Neural progenitor cell (in vitro differentiated cells): Measurements from ENCODE around the gene LRRC9. TPM values are rescaled to one million over a fixed set of nuclear protein-coding genes. Genes with fewer than 3 reads are reported as not detected.

ENCODE experiments used
- DNase-seq: peaks from one replicate; pipeline ENCODE4 v3.0.0-alpha.2; 2016; ENCODE audit warnings: low spot score
- H2AFZ ChIP-seq: fragments of 200-600 bp; sonication (generic); replicated peaks from 2 replicates; pipeline ENCODE4 v1.6.1; 2016; ENCODE audit warnings: antibody characterized with exemption
- H3F3A ChIP-seq: fragments of 200-600 bp; sonication (generic); 2 replicates; pipeline ENCODE4 v1.6.1; 2016; ENCODE audit warnings: antibody characterized with exemption, low read depth
- H3K27ac ChIP-seq: fragments of 200-600 bp; sonication (generic); 2 replicates; pipeline ENCODE4 v1.5.1; 2016; ENCODE audit warnings: mild to moderate bottlenecking
- H3K27me3 ChIP-seq: fragments of 200-600 bp; sonication (generic); 2 replicates; pipeline ENCODE4 v1.6.1; 2016; ENCODE audit warnings: mild to moderate bottlenecking, moderate library complexity
- H3K36me3 ChIP-seq: fragments of 200-600 bp; sonication (generic); 2 replicates; pipeline ENCODE4 v1.5.1; 2016
- H3K4me1 ChIP-seq: fragments of 200-600 bp; sonication (generic); 2 replicates; pipeline ENCODE4 v1.6.1; 2016; ENCODE audit warnings: mixed run types
- H3K4me2 ChIP-seq: fragments of 200-600 bp; sonication (generic); 2 replicates; pipeline ENCODE4 v1.6.1; 2016
- H3K4me3 ChIP-seq: fragments of 200-600 bp; sonication (generic); 2 replicates; pipeline ENCODE4 v1.5.1; 2016
- H3K79me2 ChIP-seq: fragments of 200-600 bp; sonication (generic); 2 replicates; pipeline ENCODE4 v1.6.1; 2016; ENCODE audit warnings: low read depth
- H3K9ac ChIP-seq: fragments of 200-600 bp; sonication (generic); 2 replicates; pipeline ENCODE4 v1.6.1; 2016
- H3K9me3 ChIP-seq: fragments of 200-600 bp; sonication (generic); 2 replicates; pipeline ENCODE4 v1.5.1; 2016; ENCODE audit warnings: low read depth
- H4K20me1 ChIP-seq: fragments of 200-600 bp; sonication (generic); 2 replicates; pipeline ENCODE4 v1.6.1; 2016; ENCODE audit warnings: low read depth
- H3K27ac Mint-ChIP-seq: 3 replicates; pipeline ENCODE4 v1.8.0; 2021; ENCODE audit warnings: mixed read lengths
- H3K27me3 Mint-ChIP-seq: 2 replicates; pipeline ENCODE4 v1.8.0; 2022; ENCODE audit warnings: low read depth, mild to moderate bottlenecking, inconsistent platforms, moderate library complexity, mixed read lengths; ENCODE audit not compliant: insufficient read depth
- H3K36me3 Mint-ChIP-seq: 3 replicates; pipeline ENCODE4 v1.8.0; 2021; ENCODE audit warnings: mixed read lengths
- H3K4me1 Mint-ChIP-seq: 3 replicates; pipeline ENCODE4 v1.8.0; 2021; ENCODE audit warnings: mixed read lengths
- H3K4me3 Mint-ChIP-seq: 3 replicates; pipeline ENCODE4 v1.8.0; 2021; ENCODE audit warnings: mild to moderate bottlenecking, moderate library complexity, mixed read lengths
- H3K9me3 Mint-ChIP-seq: 3 replicates; pipeline ENCODE4 v1.8.0; 2020; ENCODE audit warnings: mixed read lengths
- EZH2 ChIP-seq: fragments of 200-600 bp; sonication (generic); IDR thresholded peaks from 2 replicates; pipeline ENCODE4 v1.6.1; 2017; ENCODE audit warnings: antibody characterized with exemption, mild to moderate bottlenecking, moderate library complexity
- EZH2phosphoT487 ChIP-seq: fragments of 200-600 bp; sonication (generic); IDR thresholded peaks from 2 replicates; pipeline ENCODE4 v1.6.1; 2017; ENCODE audit warnings: antibody characterized with exemption
- total RNA-seq: library from RNA; depleted of rRNA; stranded (reverse); fragments of >200 nt; gene quantifications from 2 replicates; pipeline ENCODE4 v1.2.3, GENCODE V29; 2015; ENCODE audit warnings: low replicate concordance
- TF ChIP-seq, protein P1 (sequence below): fragments of 200-600 bp; sonication (generic); IDR thresholded peaks from 2 replicates; pipeline ENCODE4 v1.5.1; 2017; ENCODE audit warnings: antibody characterized with exemption, mild to moderate bottlenecking

LRRC9 gene
- total RNA-seq = 2.1 and 2.3 TPM in 2 replicates

GRCh38 chr14:59919570-59920377 is at the start of gene LRRC9:
Gene LRRC9 (plus strand): TSS chr14:59920144.
- Histone ChIP-seq H3K9me3 (no peaks in the 10 kb centered on the region), H3K27me3 (no peaks in the 10 kb centered on the region), H3K36me3 (no peaks in the 10 kb centered on the region), H4K20me1 (no peaks in the 10 kb centered on the region), H2AFZ (peak within 1 kb of the TSS; percentile 97), H3K9ac (peak within 1 kb of the TSS; percentile 29), H3K27ac (peak within 1 kb of the TSS; percentile 77), H3K4me1 (peaks cover 14% of the 10 kb centered on the region), H3K79me2 (peaks cover 13% of the 10 kb centered on the region), H3K4me2 (peak within 1 kb of the TSS; percentile 80), H3F3A (peaks cover 13% of the 10 kb centered on the region), H3K4me3 (peak within 1 kb of the TSS; percentile 69)
- H3K9me3 Mint-ChIP-seq = peaks cover 4% of the 10 kb centered on the region
- peak within 1 kb of the TSS; percentile 97 for H3K27ac Mint-ChIP-seq
- TF ChIP-seq, protein P1, sequence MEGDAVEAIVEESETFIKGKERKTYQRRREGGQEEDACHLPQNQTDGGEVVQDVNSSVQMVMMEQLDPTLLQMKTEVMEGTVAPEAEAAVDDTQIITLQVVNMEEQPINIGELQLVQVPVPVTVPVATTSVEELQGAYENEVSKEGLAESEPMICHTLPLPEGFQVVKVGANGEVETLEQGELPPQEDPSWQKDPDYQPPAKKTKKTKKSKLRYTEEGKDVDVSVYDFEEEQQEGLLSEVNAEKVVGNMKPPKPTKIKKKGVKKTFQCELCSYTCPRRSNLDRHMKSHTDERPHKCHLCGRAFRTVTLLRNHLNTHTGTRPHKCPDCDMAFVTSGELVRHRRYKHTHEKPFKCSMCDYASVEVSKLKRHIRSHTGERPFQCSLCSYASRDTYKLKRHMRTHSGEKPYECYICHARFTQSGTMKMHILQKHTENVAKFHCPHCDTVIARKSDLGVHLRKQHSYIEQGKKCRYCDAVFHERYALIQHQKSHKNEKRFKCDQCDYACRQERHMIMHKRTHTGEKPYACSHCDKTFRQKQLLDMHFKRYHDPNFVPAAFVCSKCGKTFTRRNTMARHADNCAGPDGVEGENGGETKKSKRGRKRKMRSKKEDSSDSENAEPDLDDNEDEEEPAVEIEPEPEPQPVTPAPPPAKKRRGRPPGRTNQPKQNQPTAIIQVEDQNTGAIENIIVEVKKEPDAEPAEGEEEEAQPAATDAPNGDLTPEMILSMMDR = peak; percentile 19
- TF ChIP-seq EZH2phosphoT487 (peak; percentile 20), EZH2 (peak; percentile 41)
- peaks cover 18% of the 10 kb centered on the region for H3K4me1 Mint-ChIP-seq
- H3K36me3 Mint-ChIP-seq = peaks cover 16% of the 10 kb centered on the region
- no peaks in the 10 kb centered on the region for H3K27me3 Mint-ChIP-seq
- peak; percentile 97 for DNase-seq
- peak within 1 kb of the TSS; percentile 90 for H3K4me3 Mint-ChIP-seq

DNA sequence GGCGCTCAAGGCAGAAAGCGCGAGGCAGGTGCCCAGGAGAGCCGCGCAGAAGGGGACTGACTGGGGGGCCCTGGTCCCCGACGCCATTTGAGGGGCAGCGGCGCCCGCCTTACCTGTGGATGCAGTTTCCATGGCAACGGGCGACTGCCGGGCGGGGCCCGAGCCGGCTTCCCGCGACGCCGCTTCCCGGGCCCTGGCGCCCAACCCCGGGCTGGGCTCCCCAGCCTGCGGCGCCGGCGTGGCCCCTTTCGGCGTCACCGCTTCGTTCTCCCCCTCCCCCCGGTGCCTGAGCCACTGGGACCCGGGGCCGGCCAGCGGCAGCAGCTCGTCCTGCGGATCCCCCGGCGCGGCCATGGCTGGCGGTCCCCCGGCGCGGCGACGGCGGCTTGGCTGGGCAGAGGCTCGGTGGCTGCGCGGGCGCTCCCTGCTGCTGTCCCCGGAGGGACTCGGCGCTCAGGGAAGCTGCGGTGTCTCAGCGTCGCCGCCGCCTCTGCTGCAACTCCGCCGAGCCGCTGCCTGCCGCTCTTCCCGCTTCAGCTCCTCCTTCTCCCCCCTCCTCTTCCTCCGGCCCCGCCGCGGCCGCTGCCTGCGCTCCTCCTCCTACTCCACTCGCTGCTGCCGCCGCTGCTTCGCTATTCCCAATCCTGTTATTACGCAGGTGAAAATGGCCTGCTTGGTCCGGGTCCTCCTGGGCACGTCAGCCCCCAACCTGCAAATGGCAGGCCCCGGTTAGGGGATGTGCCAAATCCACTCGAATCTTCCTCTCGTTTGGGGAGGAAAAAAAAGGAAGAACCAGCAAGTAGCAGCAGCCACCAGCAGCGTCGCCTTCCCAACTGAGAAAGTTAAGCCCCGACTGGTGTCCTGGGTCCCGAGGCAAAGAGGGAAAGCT is 49.4 kb upstream of the LRRC9 start, which contains the start of gene RTN1:
TSS of gene RTN1 (minus strand) at position 500 of the 889 bp plus-strand sequence. CDS start at position 354, 146 bp downstream.
- H4K20me1 ChIP-seq = peaks cover 4% of the 10 kb centered on the region
- H2AFZ ChIP-seq = peak within 1 kb of the TSS; percentile 98
- H3K36me3 ChIP-seq = no peaks in the 10 kb centered on the region
- H3K27ac ChIP-seq = no peak within 1 kb of the TSS
- peaks cover 23% of the 10 kb centered on the region for H3F3A ChIP-seq
- no peak within 1 kb of the TSS for H3K9ac ChIP-seq
- Mint-ChIP-seq H3K9me3 (no peaks in the 10 kb centered on the region), H3K27me3 (peaks cover 10% of the 10 kb centered on the region), H3K27ac (peak within 1 kb of the TSS; percentile 90), H3K4me3 (peak within 1 kb of the TSS; percentile 95), H3K36me3 (no peaks in the 10 kb centered on the region), H3K4me1 (peaks cover 15% of the 10 kb centered on the region)
- TF ChIP-seq EZH2 = peak; percentile 62
- TF ChIP-seq, protein P1 = no peak
- TF ChIP-seq EZH2phosphoT487 = peak; percentile 54
- no peaks in the 10 kb centered on the region for H3K9me3 ChIP-seq
- H3K4me3 ChIP-seq = peak within 1 kb of the TSS; percentile 75
- peak within 1 kb of the TSS; percentile 86 for H3K4me2 ChIP-seq
- H3K4me1 ChIP-seq = peaks cover 11% of the 10 kb centered on the region
- DNase-seq = peak; percentile 87
- H3K79me2 ChIP-seq = no peaks in the 10 kb centered on the region
- peaks cover 82% of the 10 kb centered on the region for H3K27me3 ChIP-seq

DNA sequence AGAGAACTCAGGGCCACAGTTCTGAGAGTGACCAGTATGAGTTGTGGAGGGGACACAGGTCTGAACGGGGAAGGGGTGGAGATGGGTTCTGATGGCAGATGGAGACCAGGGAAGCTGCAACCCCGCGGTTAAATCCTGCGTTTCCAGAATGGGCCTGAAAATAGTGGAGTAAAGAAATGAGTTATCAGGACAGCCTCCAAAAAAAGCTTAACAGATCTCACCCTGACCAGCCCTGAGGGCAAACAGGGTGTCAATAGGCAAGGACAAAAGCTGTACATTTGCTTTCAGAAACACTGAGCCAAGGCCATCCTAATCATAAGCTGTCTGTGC is 48.8 kb upstream of the LRRC9 start:
- TF ChIP-seq EZH2 (no peak), EZH2phosphoT487 (no peak)
- TF ChIP-seq, protein P1 = no peak
- H3K4me3 ChIP-seq = peak overlapping the region; percentile 75
- H3K36me3 ChIP-seq = no peaks in the 10 kb centered on the region
- peak overlapping the region; percentile 95 for H3K4me3 Mint-ChIP-seq
- H3K27me3 ChIP-seq = peaks cover 76% of the 10 kb centered on the region
- no peaks in the 10 kb centered on the region for H3K9me3 Mint-ChIP-seq
- H4K20me1 ChIP-seq = peaks cover 4% of the 10 kb centered on the region
- peak overlapping the region; percentile 86 for H3K4me2 ChIP-seq
- peaks cover 15% of the 10 kb centered on the region for H3K4me1 Mint-ChIP-seq
- H3K27ac ChIP-seq = no peak overlapping the region
- H3K27ac Mint-ChIP-seq = peak overlapping the region; percentile 90
- H3K27me3 Mint-ChIP-seq = peaks cover 13% of the 10 kb centered on the region
- H3K9ac ChIP-seq = no peak overlapping the region
- no peak for DNase-seq
- no peaks in the 10 kb centered on the region for H3K79me2 ChIP-seq
- H3K9me3 ChIP-seq = no peaks in the 10 kb centered on the region
- peaks cover 11% of the 10 kb centered on the region for H3K4me1 ChIP-seq
- H2AFZ ChIP-seq = peak overlapping the region; percentile 98
- H3F3A ChIP-seq = peaks cover 23% of the 10 kb centered on the region
- H3K36me3 Mint-ChIP-seq = no peaks in the 10 kb centered on the region
